Measurements from ENCODE around the gene UMODL1.

UMODL1 gene

DNA sequence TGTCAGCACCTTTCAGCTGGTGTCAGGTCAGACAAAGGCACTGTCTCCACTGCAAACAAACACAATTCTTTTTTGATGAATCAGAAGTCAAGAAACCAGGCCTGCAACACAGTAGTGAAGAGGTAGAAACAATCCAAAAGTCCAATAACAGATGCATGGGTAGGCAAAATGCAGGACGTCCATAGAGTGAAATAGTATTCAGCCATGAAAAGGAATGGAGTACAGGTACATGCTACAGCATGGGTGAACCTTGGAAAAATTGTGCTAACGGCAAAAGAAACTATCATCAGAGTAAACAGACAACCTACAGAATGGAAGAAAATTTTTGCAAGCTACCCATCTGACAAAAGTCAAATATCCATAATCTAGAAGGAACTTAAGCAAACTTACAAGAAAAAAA, 34.8 kb upstream of the UMODL1 start:
- H3K9ac ChIP-seq (ENCODE audit: insufficient read length), result no peak overlapping the region
- TF ChIP-seq EZH2 (IDR thresholded peaks at IDR 0.05) (no peak), FOXP2 (optimal IDR thresholded peaks at IDR 0.05; ENCODE audit: control extremely low read depth, extremely low read length, insufficient read depth) (no peak), POLR2AphosphoS5 (IDR thresholded peaks at IDR 0.05; ENCODE audit: borderline replicate concordance, low read depth, low read length) (no peak)
- DNase-seq (ENCODE audit: low read depth, low spot score), result no peak
- no peaks in the 10 kb centered on the region for H3K36me3 ChIP-seq (ENCODE audit: insufficient read depth, low read length)
- no peak overlapping the region for H3K4me3 ChIP-seq
- H3K27ac ChIP-seq, result no peak overlapping the region
- no peaks in the 10 kb centered on the region for H3K9me3 ChIP-seq (ENCODE audit: low read depth, low read length)

DNA sequence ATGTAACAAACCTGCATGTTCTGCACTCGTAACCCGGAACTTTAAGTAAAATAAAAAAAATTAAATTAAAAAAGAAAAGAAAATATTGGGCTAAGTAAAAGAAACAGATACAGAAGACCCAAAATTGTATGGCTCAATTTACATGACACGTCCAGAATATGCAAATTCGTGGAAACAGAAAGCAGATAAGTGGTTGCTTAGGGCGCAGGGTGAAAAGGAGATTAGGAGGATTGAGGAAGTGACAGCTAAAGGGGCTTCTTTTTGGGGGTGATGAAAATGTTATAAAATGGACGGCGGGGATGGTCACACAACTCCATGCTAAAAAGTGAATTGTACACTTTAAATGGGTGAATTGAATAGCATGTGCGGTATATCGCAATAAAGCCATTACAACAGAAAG, 33.6 kb upstream of the UMODL1 start:
- no peaks in the 10 kb centered on the region for H3K9me3 ChIP-seq (ENCODE audit: low read depth, low read length)
- no peaks in the 10 kb centered on the region for H3K36me3 ChIP-seq (ENCODE audit: insufficient read depth, low read length)
- no peak overlapping the region for H3K9ac ChIP-seq (ENCODE audit: insufficient read length)
- no peak overlapping the region for H3K4me3 ChIP-seq
- TF ChIP-seq EZH2 (IDR thresholded peaks at IDR 0.05), result no peak
- TF ChIP-seq FOXP2 (optimal IDR thresholded peaks at IDR 0.05; ENCODE audit: control extremely low read depth, extremely low read length, insufficient read depth), result no peak
- no peak for TF ChIP-seq POLR2AphosphoS5 (IDR thresholded peaks at IDR 0.05; ENCODE audit: borderline replicate concordance, low read depth, low read length)
- no peak for DNase-seq (ENCODE audit: low read depth, low spot score)
- no peak overlapping the region for H3K27ac ChIP-seq

DNA sequence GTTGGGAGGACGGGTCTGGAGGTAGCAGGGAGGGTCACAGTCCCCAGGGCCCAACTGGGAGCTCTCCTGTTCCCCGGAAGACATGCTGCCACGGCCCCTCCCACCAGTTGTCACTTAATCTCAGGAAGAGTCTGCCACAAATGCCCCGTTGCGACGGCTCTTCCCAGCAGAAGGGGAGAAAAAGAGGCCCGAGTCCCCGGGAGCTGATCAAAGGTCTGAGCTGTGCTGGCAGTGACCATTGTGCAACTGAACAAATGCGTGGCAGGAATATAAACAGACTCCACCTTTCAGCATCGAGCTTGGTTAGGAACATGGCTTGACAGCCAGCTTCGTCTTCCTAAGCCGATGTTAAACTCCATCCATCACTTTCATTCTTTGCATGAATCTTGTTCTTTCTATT, 33.2 kb upstream of the UMODL1 start:
- DNase-seq (ENCODE audit: low read depth, low spot score), result no peak
- H3K9ac ChIP-seq (ENCODE audit: insufficient read length), result no peak overlapping the region
- TF ChIP-seq EZH2 (IDR thresholded peaks at IDR 0.05) (no peak), POLR2AphosphoS5 (IDR thresholded peaks at IDR 0.05; ENCODE audit: borderline replicate concordance, low read depth, low read length) (no peak), FOXP2 (optimal IDR thresholded peaks at IDR 0.05; ENCODE audit: control extremely low read depth, extremely low read length, insufficient read depth) (no peak)
- H3K27ac ChIP-seq, result no peak overlapping the region
- no peaks in the 10 kb centered on the region for H3K36me3 ChIP-seq (ENCODE audit: insufficient read depth, low read length)
- H3K9me3 ChIP-seq (ENCODE audit: low read depth, low read length), result no peaks in the 10 kb centered on the region
- no peak overlapping the region for H3K4me3 ChIP-seq

DNA sequence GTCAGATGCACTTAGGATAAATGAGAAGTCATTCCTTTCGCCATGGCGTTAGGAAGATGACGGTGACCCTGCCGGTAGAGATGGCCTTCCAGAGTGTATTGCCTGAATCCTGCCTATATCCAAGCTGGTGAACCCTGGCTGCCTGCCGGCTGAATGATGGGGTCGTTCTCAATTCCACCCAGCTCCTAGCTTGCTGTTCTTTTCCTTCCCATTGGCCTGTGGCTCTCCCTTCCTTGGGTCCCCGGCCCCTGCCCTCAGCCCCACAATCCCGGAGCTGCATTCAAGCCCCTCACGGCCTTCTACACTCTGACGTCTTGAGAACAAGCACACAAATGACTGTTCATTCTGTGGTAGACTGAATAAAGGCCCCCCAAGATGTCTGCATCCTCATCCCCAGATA, 32.7 kb upstream of the UMODL1 start:
- H3K36me3 ChIP-seq (ENCODE audit: insufficient read depth, low read length), result no peaks in the 10 kb centered on the region
- no peak for TF ChIP-seq EZH2 (IDR thresholded peaks at IDR 0.05)
- DNase-seq (ENCODE audit: low read depth, low spot score), result no peak
- no peak overlapping the region for H3K4me3 ChIP-seq
- H3K9me3 ChIP-seq (ENCODE audit: low read depth, low read length), result no peaks in the 10 kb centered on the region
- no peak overlapping the region for H3K9ac ChIP-seq (ENCODE audit: insufficient read length)
- H3K27ac ChIP-seq, result no peak overlapping the region

DNA sequence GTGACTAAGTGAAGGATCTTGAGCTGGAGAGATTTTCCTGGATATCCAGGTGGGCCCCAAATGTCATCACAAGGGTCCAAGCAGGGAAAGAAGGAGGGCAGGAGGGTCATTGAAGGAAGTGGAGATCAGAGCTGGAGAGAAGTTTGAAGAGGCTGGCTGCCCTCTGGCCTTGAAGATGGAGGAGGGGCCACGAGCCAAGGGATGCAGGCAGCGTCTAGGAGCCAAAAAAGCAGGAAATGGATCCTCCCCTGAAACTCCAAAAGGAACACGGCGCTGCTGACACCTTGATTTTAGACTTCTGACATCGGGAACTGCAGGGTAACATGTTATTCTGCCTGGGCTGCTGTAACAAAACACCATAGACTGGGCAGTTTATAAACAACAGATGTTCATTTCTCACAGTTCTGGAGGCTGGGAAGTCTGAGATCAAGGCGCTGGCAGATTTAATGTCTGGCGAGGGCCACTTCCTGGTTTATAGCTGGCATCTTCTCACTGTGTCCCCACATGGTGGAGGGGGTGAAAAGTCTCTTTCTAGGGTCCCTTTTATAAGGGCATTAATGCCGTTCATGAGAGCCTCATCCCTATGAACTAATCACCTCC, 32.2 kb upstream of the UMODL1 start:
- no peak overlapping the region for H3K9ac ChIP-seq (ENCODE audit: insufficient read length)
- H3K27ac ChIP-seq, result 0 out of 2 replicates have a peak overlapping the region, but pooled peaks have one; percentile 35
- DNase-seq (ENCODE audit: low read depth, low spot score), result no peak
- H3K9me3 ChIP-seq (ENCODE audit: low read depth, low read length), result no peaks in the 10 kb centered on the region
- TF ChIP-seq FOXP2 (optimal IDR thresholded peaks at IDR 0.05; ENCODE audit: control extremely low read depth, extremely low read length, insufficient read depth) (no peak), EZH2 (IDR thresholded peaks at IDR 0.05) (no peak), POLR2AphosphoS5 (IDR thresholded peaks at IDR 0.05; ENCODE audit: borderline replicate concordance, low read depth, low read length) (no peak)
- no peaks in the 10 kb centered on the region for H3K36me3 ChIP-seq (ENCODE audit: insufficient read depth, low read length)
- H3K4me3 ChIP-seq, result no peak overlapping the region

DNA sequence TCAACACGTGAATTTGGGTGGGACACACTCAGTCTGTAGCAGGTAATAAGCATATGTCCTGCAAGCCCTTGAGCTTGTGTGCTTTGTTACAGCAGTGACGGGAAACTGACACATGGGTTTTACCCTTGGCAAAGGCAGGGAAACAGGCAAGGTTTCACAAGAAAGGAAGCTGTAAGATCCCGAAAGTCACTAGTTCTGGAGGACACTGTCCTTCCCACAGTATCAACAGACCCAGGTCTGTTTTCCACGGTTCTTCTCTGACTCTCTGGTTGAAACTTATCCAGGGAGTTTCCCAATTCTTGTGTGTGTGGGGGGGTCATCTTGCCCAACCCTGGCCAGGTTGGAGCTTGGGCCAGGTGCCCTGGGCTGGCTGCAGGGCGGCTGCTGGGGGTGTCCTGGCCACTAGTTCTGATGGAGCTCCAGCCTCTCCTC, 31.6 kb upstream of the UMODL1 start:
- no peak for DNase-seq (ENCODE audit: low read depth, low spot score)
- no peaks in the 10 kb centered on the region for H3K36me3 ChIP-seq (ENCODE audit: insufficient read depth, low read length)
- H3K9me3 ChIP-seq (ENCODE audit: low read depth, low read length), result no peaks in the 10 kb centered on the region
- 0 out of 2 replicates have a peak overlapping the region, but pooled peaks have one; percentile 35 for H3K27ac ChIP-seq
- no peak overlapping the region for H3K9ac ChIP-seq (ENCODE audit: insufficient read length)
- no peak for TF ChIP-seq POLR2AphosphoS5 (IDR thresholded peaks at IDR 0.05; ENCODE audit: borderline replicate concordance, low read depth, low read length)
- TF ChIP-seq FOXP2 (optimal IDR thresholded peaks at IDR 0.05; ENCODE audit: control extremely low read depth, extremely low read length, insufficient read depth), result no peak
- TF ChIP-seq EZH2 (IDR thresholded peaks at IDR 0.05), result no peak
- H3K4me3 ChIP-seq, result peak overlapping the region; percentile 31; the same call in 1 of the 2 replicates

DNA sequence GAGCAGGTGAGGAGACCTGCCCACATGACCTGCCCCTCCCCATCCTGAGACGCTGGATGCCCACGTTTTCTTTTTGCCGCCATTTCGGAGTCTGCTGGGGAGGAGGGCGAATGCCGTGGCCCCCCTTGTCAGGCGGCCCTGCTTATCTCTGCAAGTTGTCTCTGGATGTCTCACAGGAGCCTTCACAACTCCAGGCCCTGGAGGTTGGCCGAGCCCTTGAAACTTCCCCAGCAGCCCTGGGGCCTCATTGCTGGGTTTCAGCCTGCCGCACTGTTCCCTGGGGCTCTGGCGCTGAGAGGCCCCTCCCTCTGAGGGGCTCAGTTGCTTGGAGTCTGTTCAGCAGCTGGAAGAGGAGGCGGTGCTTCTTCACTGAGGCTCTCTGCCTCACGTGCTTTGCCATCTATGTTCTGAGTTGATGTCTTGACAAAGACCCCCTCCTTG, 31.2 kb upstream of the UMODL1 start:
- H3K9ac ChIP-seq (ENCODE audit: insufficient read length), result no peak overlapping the region
- TF ChIP-seq EZH2 (IDR thresholded peaks at IDR 0.05) (no peak), POLR2AphosphoS5 (IDR thresholded peaks at IDR 0.05; ENCODE audit: borderline replicate concordance, low read depth, low read length) (no peak), FOXP2 (optimal IDR thresholded peaks at IDR 0.05; ENCODE audit: control extremely low read depth, extremely low read length, insufficient read depth) (no peak)
- no peak for DNase-seq (ENCODE audit: low read depth, low spot score)
- no peaks in the 10 kb centered on the region for H3K9me3 ChIP-seq (ENCODE audit: low read depth, low read length)
- H3K36me3 ChIP-seq (ENCODE audit: insufficient read depth, low read length), result no peaks in the 10 kb centered on the region
- peak overlapping the region; percentile 31; the same call in 1 of the 2 replicates for H3K4me3 ChIP-seq
- no peak overlapping the region for H3K27ac ChIP-seq

DNA sequence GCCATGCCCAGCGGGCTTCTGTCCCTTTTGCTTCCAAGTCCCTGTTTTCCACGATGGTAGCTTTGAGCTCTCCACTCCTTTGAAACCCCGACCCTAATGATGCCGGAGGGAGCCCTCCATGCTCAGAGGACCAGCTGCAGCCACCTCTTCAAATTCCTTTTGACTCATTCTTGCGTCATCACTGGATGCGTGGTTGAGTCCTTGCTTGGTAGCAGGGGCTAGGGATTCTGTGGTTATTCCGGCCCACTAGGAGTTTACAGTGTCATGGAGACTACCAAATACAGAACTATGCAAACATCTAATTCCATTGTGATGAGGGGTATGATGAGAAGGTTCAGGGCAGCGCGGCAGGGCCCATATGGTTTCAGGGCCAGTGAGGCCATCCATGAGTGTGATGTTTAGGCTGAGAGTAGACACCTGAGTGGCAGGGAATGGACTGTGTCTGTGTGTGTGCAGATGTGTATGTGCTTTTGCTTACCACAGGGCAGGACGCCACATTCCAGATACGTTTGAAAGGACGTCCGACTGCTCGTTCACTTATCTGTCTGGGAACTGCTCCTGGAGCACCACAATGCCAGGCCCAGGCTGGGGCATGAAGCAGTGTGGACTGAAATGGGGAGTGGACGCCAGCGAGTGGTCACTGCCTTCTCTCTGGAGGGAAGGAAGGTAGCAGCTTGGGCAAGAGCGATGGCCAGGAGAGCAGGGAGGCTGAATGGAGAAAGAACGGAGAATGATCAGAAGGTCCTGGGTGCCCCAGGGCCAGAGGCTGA, 30.5 kb upstream of the UMODL1 start:
- no peak overlapping the region for H3K27ac ChIP-seq
- H3K4me3 ChIP-seq, result no peak overlapping the region
- TF ChIP-seq EZH2 (IDR thresholded peaks at IDR 0.05) (no peak), FOXP2 (optimal IDR thresholded peaks at IDR 0.05; ENCODE audit: control extremely low read depth, extremely low read length, insufficient read depth) (no peak), POLR2AphosphoS5 (IDR thresholded peaks at IDR 0.05; ENCODE audit: borderline replicate concordance, low read depth, low read length) (no peak)
- no peak overlapping the region for H3K9ac ChIP-seq (ENCODE audit: insufficient read length)
- no peaks in the 10 kb centered on the region for H3K9me3 ChIP-seq (ENCODE audit: low read depth, low read length)
- DNase-seq (ENCODE audit: low read depth, low spot score), result no peak
- no peaks in the 10 kb centered on the region for H3K36me3 ChIP-seq (ENCODE audit: insufficient read depth, low read length)
